AG04449 (cell line): ENCODE results near the gene BCAM.
A peak's percentile ranks its signal among the peaks of the same experiment; 100 is the strongest.

Experiments used
- CTCF ChIA-PET: fragments of 350-600 bp; formaldehyde crosslinking; extraction: SDS; loops from one replicate; lab custom pipeline; 2021; ENCODE audit warnings: antibody characterized with exemption; lab: Yijun Ruan, JAX
- POLR2A ChIA-PET: fragments of 400-600, 350-600 bp; formaldehyde crosslinking; extraction: SDS; loops from one replicate; lab custom pipeline; 2020; ENCODE audit warnings: antibody characterized with exemption, inconsistent platforms; lab: Yijun Ruan, JAX
- DNase-seq: peaks from one replicate; pipeline ENCODE4 v3.0.0-alpha.2; 2010; ENCODE audit warnings: low read depth, low spot score
- H3K4me3 ChIP-seq: 2 replicates; pipeline ENCODE4 v1.5.1; 2011; ENCODE audit warnings: low read depth, mild to moderate bottlenecking, control low read depth, low read length
- CTCF ChIP-seq: IDR thresholded peaks from one replicate; pipeline ENCODE4 v1.5.1; 2011; ENCODE audit warnings: mild to moderate bottlenecking, moderate library complexity, low read length, control low read depth, inconsistent platforms; ENCODE audit not compliant: insufficient read depth; ENCODE audit errors: missing control alignments

BCAM gene

GRCh38 chr19:44808463-44809371, at the start of gene BCAM:
Gene BCAM (plus strand): TSS chr19:44809103. CDS start chr19:44809125, 22 bp downstream.
- H3K4me3 ChIP-seq: peak within 1 kb of the TSS; percentile 64
- no peak for DNase-seq
- CTCF ChIA-PET: interaction anchor here (1.0 to 8.0 kb wide), 15 partner anchors 9 to 238 kb away, joined by 3 to 85 read pairs (median 7); no protein-coding TSS in a partner anchor
- TF ChIP-seq CTCF: no peak
- POLR2A ChIA-PET: no interaction called here

GRCh38 chr19:44762038-44762437, 46.9 kb upstream of the BCAM start:
- H3K4me3 ChIP-seq: no peak overlapping the region
- no peak for DNase-seq
- CTCF ChIA-PET: interaction anchor here (4.4 to 15.1 kb wide), 2 partner anchors 10 to 37 kb away, joined by 23 to 694 read pairs; no protein-coding TSS in a partner anchor
- no peak for TF ChIP-seq CTCF
- POLR2A ChIA-PET: interaction anchor here (2.2 kb wide), 1 partner anchor 8 kb away, joined by 12 read pairs; no protein-coding TSS in a partner anchor

GRCh38 chr19:44765033-44765948, 43.6 kb upstream of the BCAM start:
- no peak for TF ChIP-seq CTCF
- CTCF ChIA-PET: interaction anchor here (0.7 to 15.1 kb wide), 12 partner anchors 7 to 193 kb away, joined by 3 to 694 read pairs (median 5); no protein-coding TSS in a partner anchor
- DNase-seq: no peak
- POLR2A ChIA-PET: interaction anchor here (0.6 to 0.8 kb wide), 2 partner anchors 16 to 21 kb away, joined by 3 read pairs; partner anchors contain the start of gene BCL3
- no peak overlapping the region for H3K4me3 ChIP-seq

GRCh38 chr19:44765949-44766335, 43.0 kb upstream of the BCAM start:
- CTCF ChIA-PET: interaction anchor here (0.7 to 15.1 kb wide), 9 partner anchors 8 to 194 kb away, joined by 3 to 694 read pairs (median 5); no protein-coding TSS in a partner anchor
- H3K4me3 ChIP-seq: no peak overlapping the region
- no peak for DNase-seq
- TF ChIP-seq CTCF: no peak
- POLR2A ChIA-PET: interaction anchor here (0.6 to 0.8 kb wide), 2 partner anchors 17 to 21 kb away, joined by 3 read pairs; partner anchors contain the start of gene BCL3

GRCh38 chr19:44767295-44768180, 41.4 kb upstream of the BCAM start:
- POLR2A ChIA-PET: interaction anchor here (1.1 to 1.2 kb wide), 2 partner anchors 9 to 44 kb away, joined by 3 to 4 read pairs; no protein-coding TSS in a partner anchor

More at GRCh38 chr19:44767295-44768180, 41.4 kb upstream of the BCAM start:
- CTCF ChIA-PET: interaction anchor here (0.6 to 15.1 kb wide), 11 partner anchors 10 to 138 kb away, joined by 3 to 694 read pairs (median 5); partner anchors contain the start of gene BCL3
- no peak overlapping the region for H3K4me3 ChIP-seq
- no peak for DNase-seq
- no peak for TF ChIP-seq CTCF
